Liver (tissue), 9 donors: ENCODE measurements around the gene AGPAT3. TPM values are rescaled to one million over a fixed set of nuclear protein-coding genes. Genes with fewer than 3 reads are reported as not detected.

ENCODE experiments used
- DNase-seq: peaks from one replicate; pipeline ENCODE4 v3.0.0-alpha.2; 2017; ENCODE audit warnings: low spot score
- H3K27ac ChIP-seq, 2 donors: one replicate each; pipeline ENCODE4 v1.7.0; 2013; ENCODE audit warnings: inconsistent platforms in 2 of 2, low read length in 2 of 2, control low read depth in 1 of 2, low read depth in 1 of 2, mild to moderate bottlenecking in 1 of 2
- H3K27me3 ChIP-seq, 4 donors: one replicate each; pipeline versions ENCODE4 v1.6.1 to v1.7.0; 2013; ENCODE audit warnings: low read length in 3 of 4, inconsistent platforms in 1 of 4, mild to moderate bottlenecking in 1 of 4, moderate library complexity in 1 of 4; ENCODE audit not compliant: control insufficient read depth in 4 of 4, insufficient read depth in 4 of 4
- H3K36me3 ChIP-seq, 4 donors: one replicate each; pipeline versions ENCODE4 v1.6.1 to v1.7.0; 2013; ENCODE audit warnings: low read length in 3 of 4, mild to moderate bottlenecking in 3 of 4, low read depth in 1 of 4, moderate library complexity in 1 of 4; ENCODE audit not compliant: control insufficient read depth in 4 of 4, insufficient read depth in 3 of 4
- H3K4me1 ChIP-seq, 4 donors: one replicate each; pipeline versions ENCODE4 v1.6.1 to v1.7.0; 2013; ENCODE audit warnings: low read length in 3 of 4, mild to moderate bottlenecking in 3 of 4, moderate library complexity in 1 of 4; ENCODE audit not compliant: control insufficient read depth in 4 of 4, insufficient read depth in 4 of 4
- H3K4me3 ChIP-seq, 3 donors: one replicate each; pipeline versions ENCODE4 v1.6.1 to v1.7.0; 2013; ENCODE audit warnings: low read length in 3 of 3, control low read depth in 1 of 3, low read depth in 1 of 3, mild to moderate bottlenecking in 1 of 3
- H3K9ac ChIP-seq, 2 donors: one replicate each; pipeline ENCODE4 v1.7.0; 2013; ENCODE audit warnings: low read length in 2 of 2, mild to moderate bottlenecking in 2 of 2, moderate library complexity in 2 of 2, control low read depth in 1 of 2, low read depth in 1 of 2
- H3K9me3 ChIP-seq, 4 donors: one replicate each; pipeline versions ENCODE4 v1.6.1 to v1.7.0; 2013; ENCODE audit warnings: low read length in 3 of 4; ENCODE audit not compliant: control insufficient read depth in 4 of 4
- EGR1 ChIP-seq, 2 donors: IDR thresholded peaks; 2 replicates each; pipeline ENCODE4 v1.6.1; 2016 to 2018; ENCODE audit warnings: antibody characterized with exemption in 2 of 2, low read depth in 2 of 2
- FOXA1 ChIP-seq: IDR thresholded peaks from 2 replicates; pipeline ENCODE4 v1.6.1; 2016; ENCODE audit warnings: antibody characterized with exemption
- FOXA2 ChIP-seq: IDR thresholded peaks from 2 replicates; pipeline ENCODE4 v1.6.1; 2016; ENCODE audit warnings: antibody characterized with exemption
- GABPA ChIP-seq, 2 donors: IDR thresholded peaks in 1 of 2; conservative IDR thresholded peaks in 1 of 2; 2 replicates each; pipeline ENCODE4 v1.6.1; 2016; ENCODE audit warnings: antibody characterized with exemption in 2 of 2, mild to moderate bottlenecking in 1 of 2, moderate library complexity in 1 of 2
- HNF4A ChIP-seq, 2 donors: conservative IDR thresholded peaks; 2 replicates each; pipeline ENCODE4 v1.6.1; 2016; ENCODE audit warnings: antibody characterized with exemption in 2 of 2, mild to moderate bottlenecking in 2 of 2
- HNF4G ChIP-seq: IDR thresholded peaks from 2 replicates; pipeline ENCODE4 v1.6.1; 2016; ENCODE audit warnings: antibody characterized with exemption
- JUND ChIP-seq, 2 donors: IDR thresholded peaks; 2 replicates each; pipeline ENCODE4 v1.6.1; 2016; ENCODE audit warnings: antibody characterized with exemption in 2 of 2
- NR2F2 ChIP-seq: IDR thresholded peaks from 2 replicates; pipeline ENCODE4 v1.6.1; 2016; ENCODE audit warnings: antibody characterized with exemption
- RAD21 ChIP-seq, 2 donors: IDR thresholded peaks; 2 replicates each; pipeline ENCODE4 v1.6.1; 2016; ENCODE audit warnings: antibody characterized with exemption in 2 of 2, mild to moderate bottlenecking in 2 of 2
- RXRA ChIP-seq, 2 donors: IDR thresholded peaks; 2 replicates each; pipeline ENCODE4 v1.6.1; 2017 to 2018; ENCODE audit warnings: antibody characterized with exemption in 2 of 2, mild to moderate bottlenecking in 1 of 2
- SP1 ChIP-seq: IDR thresholded peaks from 2 replicates; pipeline ENCODE4 v1.6.1; 2018; ENCODE audit warnings: antibody characterized with exemption, mild to moderate bottlenecking
- TAF1 ChIP-seq: conservative IDR thresholded peaks from 2 replicates; pipeline ENCODE4 v1.6.1; 2016; ENCODE audit warnings: antibody characterized with exemption, mild to moderate bottlenecking
- YY1 ChIP-seq: IDR thresholded peaks from 2 replicates; pipeline ENCODE4 v1.6.1; 2016; ENCODE audit warnings: antibody characterized with exemption, mild to moderate bottlenecking
- WGBS: extraction: QIAGEN DNeasy Blood & Tissue Kit; methylation state at CpG from one replicate; pipeline ENCODE4 v1.1.7; 2013; 5-methylcytosine and 5-hydroxymethylcytosine counted together
- polyA plus RNA-seq, 2 donors: library from polyadenylated mRNA; stranded (reverse) in 1 of 2; unstranded in 1 of 2; fragments of 200-250 nt in 1 of 2; fragments of >200 nt in 1 of 2; fragmentation: Nextera tagmentation in 1 of 2; extraction: Ambion mirVana in 1 of 2; gene quantifications; one replicate each; pipeline versions ENCODE4 v1.2.1 to v1.2.3, GENCODE V29; 2013 to 2015
- total RNA-seq, 2 donors: library from RNA; depleted of rRNA; stranded (reverse); fragments of >200 nt; gene quantifications; one replicate each; pipeline ENCODE4 v1.2.3, GENCODE V29; 2014
- TF ChIP-seq, protein P1 (sequence below): fragments of 150-350 bp; IDR thresholded peaks from 2 replicates; pipeline ENCODE4 v1.5.1; 2017; ENCODE audit warnings: improper control_type of control experiment, low read depth, low read length; ENCODE audit not compliant: missing input control
- TF ChIP-seq, protein P2 (sequence below): IDR thresholded peaks from 2 replicates; pipeline ENCODE4 v1.6.1; 2016; ENCODE audit warnings: antibody characterized with exemption
- TF ChIP-seq, protein P3 (sequence below): IDR thresholded peaks from 2 replicates; pipeline ENCODE4 v1.6.1; 2016; ENCODE audit warnings: antibody characterized with exemption, mild to moderate bottlenecking
- TF ChIP-seq, protein P4 (sequence below): IDR thresholded peaks from 2 replicates; pipeline ENCODE4 v1.6.1; 2016; ENCODE audit warnings: antibody characterized with exemption
- donor health status: healthy.
- donor health status: healthy.
- donor health status: healthy.
- donor health status: healthy.
- donor health status: healthy.

Gene AGPAT3
- total and polyA plus RNA-seq, 4 donors: 32.3 to 148 (median 59.8) TPM

DNA sequence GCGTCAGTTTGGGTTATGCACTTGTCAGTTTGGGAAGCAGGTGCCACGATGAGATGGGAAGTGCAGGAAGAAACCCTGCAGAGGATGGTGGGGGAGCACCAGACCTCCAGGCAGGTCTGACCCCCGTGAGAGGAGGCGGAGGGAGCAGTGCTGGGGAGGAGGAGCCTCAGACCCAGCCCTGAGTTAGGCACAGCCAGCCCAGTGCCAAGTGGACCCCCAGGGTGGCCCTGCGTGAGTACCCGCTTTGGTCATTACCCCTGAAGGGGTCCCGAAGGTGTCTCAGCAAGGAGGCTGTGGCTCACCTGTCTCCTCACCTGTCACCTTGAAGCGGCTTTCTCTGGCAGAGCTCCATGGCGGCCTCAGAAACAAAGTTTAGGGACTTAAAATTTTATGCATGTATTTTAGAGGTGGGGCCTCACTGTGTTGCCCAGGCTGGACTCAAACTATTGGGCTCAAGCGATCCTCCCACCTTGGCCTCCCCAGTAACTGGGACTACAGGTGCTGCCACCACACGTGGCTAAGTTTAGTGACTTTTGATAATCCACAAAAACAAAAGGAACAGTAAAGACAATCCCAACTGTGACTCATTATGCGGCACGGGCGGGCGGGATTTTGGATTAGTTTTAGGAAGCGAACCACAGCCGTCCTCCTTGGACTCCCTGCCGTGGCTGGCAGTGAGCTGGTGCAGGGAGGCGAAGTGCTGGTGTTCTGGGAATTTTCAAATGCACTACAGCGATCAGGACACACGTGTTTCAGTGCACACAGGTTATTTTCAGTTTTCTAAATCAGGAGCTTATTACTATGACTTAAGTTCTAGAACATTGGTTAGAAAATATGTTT is 4.7 kb downstream of the AGPAT3 start (continued):
- TF ChIP-seq, protein P1, sequence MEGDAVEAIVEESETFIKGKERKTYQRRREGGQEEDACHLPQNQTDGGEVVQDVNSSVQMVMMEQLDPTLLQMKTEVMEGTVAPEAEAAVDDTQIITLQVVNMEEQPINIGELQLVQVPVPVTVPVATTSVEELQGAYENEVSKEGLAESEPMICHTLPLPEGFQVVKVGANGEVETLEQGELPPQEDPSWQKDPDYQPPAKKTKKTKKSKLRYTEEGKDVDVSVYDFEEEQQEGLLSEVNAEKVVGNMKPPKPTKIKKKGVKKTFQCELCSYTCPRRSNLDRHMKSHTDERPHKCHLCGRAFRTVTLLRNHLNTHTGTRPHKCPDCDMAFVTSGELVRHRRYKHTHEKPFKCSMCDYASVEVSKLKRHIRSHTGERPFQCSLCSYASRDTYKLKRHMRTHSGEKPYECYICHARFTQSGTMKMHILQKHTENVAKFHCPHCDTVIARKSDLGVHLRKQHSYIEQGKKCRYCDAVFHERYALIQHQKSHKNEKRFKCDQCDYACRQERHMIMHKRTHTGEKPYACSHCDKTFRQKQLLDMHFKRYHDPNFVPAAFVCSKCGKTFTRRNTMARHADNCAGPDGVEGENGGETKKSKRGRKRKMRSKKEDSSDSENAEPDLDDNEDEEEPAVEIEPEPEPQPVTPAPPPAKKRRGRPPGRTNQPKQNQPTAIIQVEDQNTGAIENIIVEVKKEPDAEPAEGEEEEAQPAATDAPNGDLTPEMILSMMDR: no peak
- TF ChIP-seq RXRA (IDR thresholded peaks at IDR 0.05): no peak
- no peak for TF ChIP-seq FOXA1
- TF ChIP-seq SP1: no peak

DNA sequence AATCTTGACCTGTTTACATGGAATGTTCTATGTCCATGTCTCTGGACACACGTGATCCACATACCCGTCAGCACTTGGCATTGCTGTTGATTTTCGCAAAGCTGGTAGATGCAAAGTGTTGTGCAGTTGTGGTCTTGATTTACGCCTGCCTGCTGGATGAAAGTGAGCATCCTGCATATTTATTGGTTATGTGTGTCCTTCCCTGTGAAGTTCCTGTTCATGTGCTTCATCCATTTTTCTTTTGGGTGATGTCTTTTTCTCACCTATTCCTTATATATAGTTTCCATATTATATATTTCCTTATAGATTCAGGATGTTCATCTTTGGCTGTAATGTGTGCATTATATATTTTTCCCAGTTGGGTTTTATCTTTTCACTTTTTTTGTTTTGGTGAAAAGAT is 6.5 kb downstream of the AGPAT3 start:
- Histone ChIP-seq H3K27ac (no peak overlapping the region), H3K27me3 (no peaks in the 10 kb centered on the region), H3K9ac (no peak overlapping the region), H3K9me3 (no peaks in the 10 kb centered on the region), H3K4me3 (no peak overlapping the region), H3K36me3 (peaks cover 0 to 5% (median 0%) of the 10 kb centered on the region in 4 donors), H3K4me1 (peaks cover 5 to 47% (median 30%) of the 10 kb centered on the region in 4 donors)
- DNase-seq: no peak
- TF ChIP-seq HNF4G: no peak
- no peak for TF ChIP-seq RAD21 (IDR thresholded peaks at IDR 0.05)
- TF ChIP-seq, protein P1: no peak
- 96% methylated on average over 4 of the region's 4 CpGs for WGBS

DNA sequence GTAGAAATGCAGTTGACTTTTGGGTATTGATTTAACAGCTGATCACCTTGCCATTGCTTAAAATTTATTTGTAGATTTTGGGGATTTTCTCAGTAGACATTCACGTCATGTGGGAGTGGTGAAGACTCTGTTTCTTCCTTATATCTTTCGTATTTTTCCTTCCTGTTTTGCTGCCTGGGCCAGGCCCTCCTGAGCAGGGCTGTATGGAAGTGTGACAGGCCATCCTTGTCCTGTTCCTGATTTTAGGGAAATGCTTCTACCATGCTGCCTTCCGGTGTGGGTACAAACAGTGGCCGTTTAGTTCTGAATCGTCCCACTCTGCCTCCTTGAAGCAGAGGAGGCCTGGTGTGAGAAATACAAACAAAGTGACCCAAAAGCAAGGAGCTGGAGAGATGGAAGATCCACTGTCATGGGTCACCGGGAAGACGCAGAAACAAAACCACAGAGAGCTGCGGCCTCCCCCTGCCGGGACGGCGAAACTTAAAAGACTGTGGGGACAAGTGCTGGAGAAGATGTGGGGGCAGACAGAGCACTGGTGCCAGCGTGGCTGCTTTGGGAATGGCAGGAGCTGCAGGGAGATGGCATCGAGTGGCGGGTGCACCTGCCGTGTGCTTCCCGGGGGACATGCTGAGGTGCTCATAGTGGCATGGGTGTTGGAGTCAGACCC is 7.6 kb downstream of the AGPAT3 start:
- no peaks in the 10 kb centered on the region for H3K9me3 ChIP-seq
- H3K36me3 ChIP-seq: peaks cover 0 to 5% (median 0%) of the 10 kb centered on the region in 4 donors
- WGBS: 88% methylated on average over 16 of the region's 16 CpGs
- no peak overlapping the region for H3K27ac ChIP-seq
- H3K9ac ChIP-seq: no peak overlapping the region
- H3K27me3 ChIP-seq: no peaks in the 10 kb centered on the region
- TF ChIP-seq HNF4A (conservative IDR thresholded peaks at IDR 0.05): no peak
- no peak for TF ChIP-seq RAD21 (IDR thresholded peaks at IDR 0.05)
- no peak for TF ChIP-seq GABPA (IDR thresholded peaks at IDR 0.05 in 1 of 2, conservative IDR thresholded peaks at IDR 0.05 in 1 of 2)
- TF ChIP-seq, protein P1: no peak
- no peak for TF ChIP-seq YY1
- TF ChIP-seq, protein P2, sequence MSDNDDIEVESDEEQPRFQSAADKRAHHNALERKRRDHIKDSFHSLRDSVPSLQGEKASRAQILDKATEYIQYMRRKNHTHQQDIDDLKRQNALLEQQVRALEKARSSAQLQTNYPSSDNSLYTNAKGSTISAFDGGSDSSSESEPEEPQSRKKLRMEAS: no peak
- TF ChIP-seq, protein P3, sequence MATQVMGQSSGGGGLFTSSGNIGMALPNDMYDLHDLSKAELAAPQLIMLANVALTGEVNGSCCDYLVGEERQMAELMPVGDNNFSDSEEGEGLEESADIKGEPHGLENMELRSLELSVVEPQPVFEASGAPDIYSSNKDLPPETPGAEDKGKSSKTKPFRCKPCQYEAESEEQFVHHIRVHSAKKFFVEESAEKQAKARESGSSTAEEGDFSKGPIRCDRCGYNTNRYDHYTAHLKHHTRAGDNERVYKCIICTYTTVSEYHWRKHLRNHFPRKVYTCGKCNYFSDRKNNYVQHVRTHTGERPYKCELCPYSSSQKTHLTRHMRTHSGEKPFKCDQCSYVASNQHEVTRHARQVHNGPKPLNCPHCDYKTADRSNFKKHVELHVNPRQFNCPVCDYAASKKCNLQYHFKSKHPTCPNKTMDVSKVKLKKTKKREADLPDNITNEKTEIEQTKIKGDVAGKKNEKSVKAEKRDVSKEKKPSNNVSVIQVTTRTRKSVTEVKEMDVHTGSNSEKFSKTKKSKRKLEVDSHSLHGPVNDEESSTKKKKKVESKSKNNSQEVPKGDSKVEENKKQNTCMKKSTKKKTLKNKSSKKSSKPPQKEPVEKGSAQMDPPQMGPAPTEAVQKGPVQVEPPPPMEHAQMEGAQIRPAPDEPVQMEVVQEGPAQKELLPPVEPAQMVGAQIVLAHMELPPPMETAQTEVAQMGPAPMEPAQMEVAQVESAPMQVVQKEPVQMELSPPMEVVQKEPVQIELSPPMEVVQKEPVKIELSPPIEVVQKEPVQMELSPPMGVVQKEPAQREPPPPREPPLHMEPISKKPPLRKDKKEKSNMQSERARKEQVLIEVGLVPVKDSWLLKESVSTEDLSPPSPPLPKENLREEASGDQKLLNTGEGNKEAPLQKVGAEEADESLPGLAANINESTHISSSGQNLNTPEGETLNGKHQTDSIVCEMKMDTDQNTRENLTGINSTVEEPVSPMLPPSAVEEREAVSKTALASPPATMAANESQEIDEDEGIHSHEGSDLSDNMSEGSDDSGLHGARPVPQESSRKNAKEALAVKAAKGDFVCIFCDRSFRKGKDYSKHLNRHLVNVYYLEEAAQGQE: no peak
- TF ChIP-seq NR2F2: no peak
- TF ChIP-seq HNF4G: no peak
- TF ChIP-seq JUND (IDR thresholded peaks at IDR 0.05): no peak
- TF ChIP-seq SP1: no peak
- TF ChIP-seq FOXA2: no peak
- TF ChIP-seq, protein P4, sequence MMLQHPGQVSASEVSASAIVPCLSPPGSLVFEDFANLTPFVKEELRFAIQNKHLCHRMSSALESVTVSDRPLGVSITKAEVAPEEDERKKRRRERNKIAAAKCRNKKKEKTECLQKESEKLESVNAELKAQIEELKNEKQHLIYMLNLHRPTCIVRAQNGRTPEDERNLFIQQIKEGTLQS: no peak
- TF ChIP-seq EGR1 (IDR thresholded peaks at IDR 0.05; ENCODE audit: low read depth in 2 of 2): no peak
- no peak for TF ChIP-seq TAF1
- no peak overlapping the region for H3K4me3 ChIP-seq
- no peak for DNase-seq
- H3K4me1 ChIP-seq: peaks cover 5 to 37% (median 24%) of the 10 kb centered on the region in 4 donors
